ENCODE measurements around the gene FGF12. TPM values are rescaled to one million over a fixed set of nuclear protein-coding genes. Genes with fewer than 3 reads are reported as not detected.

FGF12 gene
- total RNA-seq, 6 experiments from 2014 or later: 0.29 to 6.5 (median 0.76) TPM

- no peak for ATAC-seq
- H3K4me1 ChIP-seq: no peaks in the 10 kb centered on the region
Measured at GRCh38 chr3:192108820-192109219, 618.5 kb downstream of the FGF12 start.

GRCh38 chr3:192106543-192106942, 620.8 kb downstream of the FGF12 start:
- no peaks in the 10 kb centered on the region for H3K4me1 ChIP-seq
- no peaks in the 10 kb centered on the region for H3K36me3 ChIP-seq
- TF ChIP-seq CTCF (IDR thresholded peaks at IDR 0.05) (no peak), POLR2A (IDR thresholded peaks at IDR 0.05) (no peak)
- H3K27me3 ChIP-seq: no peaks in the 10 kb centered on the region
- H3K4me3 ChIP-seq: no peak overlapping the region
- intact Hi-C loops (cut with DNase I): no loop called here
- ATAC-seq (no peak), DNase-seq (no peak)
- H3K9me3 ChIP-seq: no peaks in the 10 kb centered on the region
- WGBS (ENCODE audit: insufficient coverage, low coverage, low lambda C conversion rate, missing lambda C conversion rate): 42% methylated on average over 4 of the region's 4 CpGs
- no peak overlapping the region for H3K27ac ChIP-seq

More at GRCh38 chr3:192108820-192109219, 618.5 kb downstream of the FGF12 start:
- H3K27me3 ChIP-seq: no peaks in the 10 kb centered on the region
- intact Hi-C loops (cut with DNase I): no loop called here
- no peak overlapping the region for H3K27ac ChIP-seq
- no peaks in the 10 kb centered on the region for H3K9me3 ChIP-seq
- TF ChIP-seq POLR2A (IDR thresholded peaks at IDR 0.05) (no peak), CTCF (IDR thresholded peaks at IDR 0.05) (no peak)
- H3K4me3 ChIP-seq: no peak overlapping the region
- no peak for DNase-seq
- H3K36me3 ChIP-seq: no peaks in the 10 kb centered on the region

- Histone ChIP-seq H3K4me3 (no peak overlapping the region), H3K9me3 (no peaks in the 10 kb centered on the region), H3K4me1 (no peaks in the 10 kb centered on the region), H3K36me3 (no peaks in the 10 kb centered on the region), H3K27ac (no peak overlapping the region), H3K27me3 (no peaks in the 10 kb centered on the region)
- ATAC-seq (no peak), DNase-seq (no peak)
- intact Hi-C loops (cut with DNase I): no loop called here
- WGBS (ENCODE audit: insufficient coverage, low coverage, low lambda C conversion rate, missing lambda C conversion rate): no CpG with 5 or more reads among the region's 1 CpG
- TF ChIP-seq POLR2A (IDR thresholded peaks at IDR 0.05) (no peak), CTCF (IDR thresholded peaks at IDR 0.05) (no peak)
Measured at GRCh38 chr3:192092388-192093005, 634.8 kb downstream of the FGF12 start.

GRCh38 chr3:192091831-192092230, 635.5 kb downstream of the FGF12 start:
- TF ChIP-seq CTCF (IDR thresholded peaks at IDR 0.05) (no peak), POLR2A (IDR thresholded peaks at IDR 0.05) (no peak)
- no peak for ATAC-seq
- Histone ChIP-seq H3K27me3 (no peaks in the 10 kb centered on the region), H3K4me1 (no peaks in the 10 kb centered on the region), H3K4me3 (no peak overlapping the region), H3K36me3 (no peaks in the 10 kb centered on the region), H3K27ac (no peak overlapping the region), H3K9me3 (no peaks in the 10 kb centered on the region)
- intact Hi-C loops (cut with DNase I): no loop called here
- DNase-seq: no peak
- 67% methylated on average over 1 of the region's 1 CpG for WGBS (ENCODE audit: insufficient coverage, low coverage, low lambda C conversion rate, missing lambda C conversion rate)

- no peaks in the 10 kb centered on the region for H3K9me3 ChIP-seq
- TF ChIP-seq CTCF (IDR thresholded peaks at IDR 0.05): no peak
- TF ChIP-seq POLR2A (IDR thresholded peaks at IDR 0.05): no peak
- H3K4me1 ChIP-seq: no peaks in the 10 kb centered on the region
- intact Hi-C loops (cut with DNase I): no loop called here
- H3K27ac ChIP-seq: no peak overlapping the region
- DNase-seq: no peak
- H3K27me3 ChIP-seq: no peaks in the 10 kb centered on the region
- no peak for ATAC-seq
- H3K36me3 ChIP-seq: no peaks in the 10 kb centered on the region
- H3K4me3 ChIP-seq: no peak overlapping the region
Measured at GRCh38 chr3:192090586-192090985, 636.8 kb downstream of the FGF12 start.
